ENCODE results near the gene CYP26A1.

CYP26A1 gene, protein sequence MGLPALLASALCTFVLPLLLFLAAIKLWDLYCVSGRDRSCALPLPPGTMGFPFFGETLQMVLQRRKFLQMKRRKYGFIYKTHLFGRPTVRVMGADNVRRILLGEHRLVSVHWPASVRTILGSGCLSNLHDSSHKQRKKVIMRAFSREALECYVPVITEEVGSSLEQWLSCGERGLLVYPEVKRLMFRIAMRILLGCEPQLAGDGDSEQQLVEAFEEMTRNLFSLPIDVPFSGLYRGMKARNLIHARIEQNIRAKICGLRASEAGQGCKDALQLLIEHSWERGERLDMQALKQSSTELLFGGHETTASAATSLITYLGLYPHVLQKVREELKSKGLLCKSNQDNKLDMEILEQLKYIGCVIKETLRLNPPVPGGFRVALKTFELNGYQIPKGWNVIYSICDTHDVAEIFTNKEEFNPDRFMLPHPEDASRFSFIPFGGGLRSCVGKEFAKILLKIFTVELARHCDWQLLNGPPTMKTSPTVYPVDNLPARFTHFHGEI

GRCh38 chr10:93073539-93074146 is at the start of gene CYP26A1:
Gene CYP26A1 (plus strand): TSS chr10:93073893. CDS start chr10:93073935, 42 bp downstream.
- DNase-seq, result no peak

- DNase-seq, result no peak
These were observed 47.6 kb upstream of the CYP26A1 start for GRCh38 chr10:93026072-93026471.

DNA sequence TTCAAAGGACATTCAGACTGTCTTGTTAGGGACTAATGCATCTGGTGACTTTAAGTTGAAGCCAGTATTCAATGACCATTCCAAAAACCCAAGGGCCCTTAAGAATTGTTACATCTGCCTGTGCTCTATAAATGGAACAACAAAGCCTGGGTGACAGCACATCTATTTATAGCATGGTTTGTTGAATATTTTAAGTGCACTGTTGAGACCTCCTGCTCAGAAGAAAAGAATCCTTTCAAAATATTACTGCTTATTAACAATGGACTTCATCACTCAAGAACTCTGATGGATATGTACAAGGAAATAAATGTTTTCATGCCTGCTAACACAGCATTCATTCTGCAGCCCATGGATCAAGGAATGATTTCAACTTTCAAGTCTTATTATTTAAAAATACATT is 46.2 kb upstream of the CYP26A1 start:
- no peak for DNase-seq

GRCh38 chr10:93028883-93029282 is 44.8 kb upstream of the CYP26A1 start:
- DNase-seq, result no peak

DNA sequence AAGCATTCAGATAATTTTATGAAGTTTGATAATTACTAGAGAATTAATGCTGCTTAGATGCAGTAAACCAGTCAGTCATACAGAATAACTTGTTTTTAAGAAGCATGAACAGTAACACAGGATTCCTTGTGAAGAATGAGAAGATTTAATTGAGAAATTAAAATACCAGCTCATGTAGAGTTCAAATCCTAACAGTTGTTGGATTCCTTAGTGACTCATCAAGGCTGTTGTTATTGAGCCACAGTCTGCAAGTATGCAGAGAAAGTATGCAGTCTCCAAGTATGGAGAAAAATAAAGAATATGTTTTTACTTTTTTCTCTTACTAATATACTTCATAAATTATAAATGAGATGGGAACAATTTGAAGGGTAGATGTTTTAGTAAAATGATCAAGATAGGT is 43.3 kb upstream of the CYP26A1 start:
- no peak for DNase-seq

GRCh38 chr10:93032105-93032808 is 41.4 kb upstream of the CYP26A1 start:
- no peak for DNase-seq

GRCh38 chr10:93032809-93033137 is 40.9 kb upstream of the CYP26A1 start:
- DNase-seq, result no peak

GRCh38 chr10:93034426-93034825 is 39.3 kb upstream of the CYP26A1 start:
- DNase-seq, result no peak

DNA sequence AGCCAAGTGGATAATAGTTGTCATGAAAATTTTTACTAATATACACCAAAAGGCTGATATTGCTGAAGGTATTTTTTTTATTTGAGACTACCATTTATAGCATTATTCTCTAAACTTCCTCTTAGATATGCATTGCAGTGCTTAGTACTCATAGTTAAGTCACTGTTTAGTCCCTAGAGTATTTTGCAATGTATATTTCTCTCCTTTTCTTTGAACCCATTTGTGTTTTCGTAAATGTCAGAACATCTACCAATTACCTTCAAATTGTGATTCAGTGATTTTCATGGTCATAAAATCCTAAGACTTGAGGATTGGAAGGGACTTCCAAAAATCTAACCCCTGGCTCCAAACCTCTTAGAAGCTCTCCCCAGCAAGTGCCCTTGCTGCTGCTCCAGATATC is 34.6 kb upstream of the CYP26A1 start:
- DNase-seq, result no peak

GRCh38 chr10:93039721-93040120 is 34.0 kb upstream of the CYP26A1 start:
- DNase-seq, result no peak

- no peak for DNase-seq
These were observed 19.2 kb upstream of the CYP26A1 start for GRCh38 chr10:93054486-93054885.

GRCh38 chr10:93058139-93058538 is 15.6 kb upstream of the CYP26A1 start:
- no peak for DNase-seq

DNA sequence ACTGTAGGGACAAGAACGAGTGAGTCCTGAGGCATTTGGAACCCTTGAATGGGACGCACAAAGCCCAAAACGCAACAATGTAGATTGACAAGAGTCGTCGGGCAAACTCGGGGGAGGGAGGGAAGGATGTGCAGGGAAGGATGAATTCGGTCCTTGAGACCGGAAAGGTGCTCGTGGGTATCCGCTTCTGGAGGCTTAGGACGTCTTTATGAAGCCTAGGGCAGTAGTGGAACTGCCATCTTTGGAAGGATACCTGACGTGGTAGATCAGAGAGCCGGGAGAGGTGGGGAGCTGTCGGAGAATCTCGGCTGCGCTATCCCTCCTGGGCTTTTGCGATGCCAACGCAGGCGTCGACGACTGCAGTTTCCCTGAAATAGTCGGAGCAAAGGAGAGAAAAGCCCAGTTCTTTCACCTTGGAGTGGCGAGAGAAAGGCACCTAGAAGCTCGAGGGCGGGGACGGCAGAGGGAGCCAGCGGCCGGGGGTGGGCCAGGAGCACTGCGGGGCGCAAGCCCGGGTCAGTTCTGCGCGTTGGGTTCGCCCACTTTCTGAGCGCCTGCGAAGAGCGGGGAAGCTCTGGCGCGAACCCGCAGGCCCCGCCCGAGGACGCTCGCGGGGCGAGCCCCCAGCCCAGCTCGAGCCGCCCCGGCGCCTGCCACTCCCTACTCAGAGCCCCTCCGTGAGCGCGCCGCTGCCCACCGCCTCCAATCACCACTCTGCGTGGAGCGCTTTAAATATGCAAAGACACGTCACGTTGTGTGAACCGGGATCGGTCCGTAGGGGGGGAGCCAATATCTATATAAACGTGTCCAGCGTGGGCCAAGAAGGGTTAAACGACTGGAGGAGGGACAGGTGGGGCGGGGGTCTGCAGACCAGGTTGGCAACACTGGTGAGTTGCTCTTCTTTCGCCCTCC is 13.5 kb upstream of the CYP26A1 start, which contains the start of gene CYP26C1:
TSS of gene CYP26C1 (plus strand) at position 824 of the 912 bp plus-strand sequence. CDS start 466 bp downstream, outside the sequence.
- no peak for DNase-seq

GRCh38 chr10:93060887-93061593 is 12.7 kb upstream of the CYP26A1 start:
- DNase-seq, result no peak

DNA sequence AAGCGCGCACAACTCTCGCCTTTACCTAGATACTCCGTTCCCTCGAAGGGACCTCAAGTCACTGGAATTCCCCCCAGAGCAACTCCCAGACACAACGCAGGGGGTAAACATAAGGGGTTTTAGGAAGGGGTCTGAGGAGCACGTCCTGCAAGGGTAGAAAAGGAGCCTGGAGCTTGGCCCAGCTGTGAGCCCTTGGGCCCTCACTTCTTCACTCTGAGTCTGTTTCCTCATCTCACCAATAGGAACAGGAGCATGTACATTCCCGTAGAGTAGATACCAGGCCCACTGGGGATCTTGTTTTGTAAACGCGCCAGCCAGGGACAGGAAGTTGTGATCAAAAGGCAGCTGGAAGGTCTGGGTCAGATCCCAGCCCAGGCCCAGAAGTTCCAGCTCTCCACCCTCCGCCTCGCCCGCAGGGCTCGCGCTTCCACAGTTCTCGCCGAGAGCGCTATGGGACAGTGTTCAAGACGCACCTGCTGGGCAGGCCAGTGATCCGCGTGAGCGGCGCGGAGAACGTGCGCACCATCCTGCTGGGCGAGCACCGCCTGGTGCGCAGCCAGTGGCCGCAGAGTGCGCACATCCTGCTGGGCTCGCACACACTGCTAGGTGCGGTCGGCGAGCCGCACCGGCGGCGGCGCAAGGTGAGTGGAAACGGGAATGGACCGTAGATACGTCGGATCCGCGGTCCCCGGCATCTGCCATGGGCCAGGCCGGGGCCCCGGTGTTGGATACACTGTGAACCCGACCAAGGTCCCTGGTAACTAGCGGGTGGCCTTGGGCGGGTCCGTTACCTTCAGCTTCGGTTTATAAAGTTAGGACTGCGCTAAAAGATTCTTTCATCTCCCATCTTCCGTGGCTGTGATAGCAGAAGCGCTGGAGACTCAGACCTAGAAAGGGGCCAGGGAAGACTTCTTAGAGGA is 11.8 kb upstream of the CYP26A1 start:
- DNase-seq, result no peak

DNA sequence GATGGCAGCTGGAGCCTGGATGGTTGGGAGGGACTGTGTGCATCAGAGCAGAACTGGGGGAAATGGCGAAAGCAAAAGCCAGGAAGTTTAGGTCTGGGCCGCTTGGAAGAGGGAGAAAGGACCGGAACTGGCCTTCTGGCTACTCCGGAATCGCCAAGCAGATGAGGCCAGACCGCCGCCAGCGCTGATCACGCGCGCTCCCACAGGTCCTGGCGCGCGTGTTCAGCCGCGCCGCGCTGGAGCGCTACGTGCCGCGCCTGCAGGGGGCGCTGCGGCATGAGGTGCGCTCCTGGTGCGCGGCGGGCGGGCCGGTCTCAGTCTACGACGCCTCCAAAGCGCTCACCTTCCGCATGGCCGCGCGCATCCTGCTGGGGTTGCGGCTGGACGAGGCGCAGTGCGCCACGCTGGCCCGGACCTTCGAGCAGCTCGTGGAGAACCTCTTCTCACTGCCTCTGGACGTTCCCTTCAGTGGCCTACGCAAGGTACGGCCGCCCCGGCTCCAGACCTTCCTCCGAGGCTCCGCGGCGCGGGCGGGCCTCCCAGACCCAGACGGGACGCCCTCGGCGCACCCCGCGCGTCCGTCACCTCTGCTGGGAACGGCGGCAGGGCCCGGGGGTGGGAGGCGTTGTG is 11.1 kb upstream of the CYP26A1 start:
- DNase-seq, result no peak

- no peak for DNase-seq
These were observed 10.3 kb upstream of the CYP26A1 start for GRCh38 chr10:93063144-93063976.

GRCh38 chr10:93063977-93064660 is 9.6 kb upstream of the CYP26A1 start:
- no peak for DNase-seq

Data from activated effector memory CD4-positive, alpha-beta T cell treated with Interleukin-2 at 50 U/mL for 16 hours (primary cell).